Head of caudate nucleus (tissue), 42 donors: ENCODE data around the gene FRY.

Experiments
- DNase-seq, 42 donors: peaks; one replicate each; pipeline versions ENCODE4 v3.0.0 to v3.0.0-alpha.2; 2020 to 2021; ENCODE audit warnings: mixed read lengths in 7 of 42
- intact Hi-C: fragments of 100-400 bp; cut with DNase I; formaldehyde crosslinking; loops from one replicate; pipeline ENCODE4 v1.15.0; 2022

FRY gene

DNA sequence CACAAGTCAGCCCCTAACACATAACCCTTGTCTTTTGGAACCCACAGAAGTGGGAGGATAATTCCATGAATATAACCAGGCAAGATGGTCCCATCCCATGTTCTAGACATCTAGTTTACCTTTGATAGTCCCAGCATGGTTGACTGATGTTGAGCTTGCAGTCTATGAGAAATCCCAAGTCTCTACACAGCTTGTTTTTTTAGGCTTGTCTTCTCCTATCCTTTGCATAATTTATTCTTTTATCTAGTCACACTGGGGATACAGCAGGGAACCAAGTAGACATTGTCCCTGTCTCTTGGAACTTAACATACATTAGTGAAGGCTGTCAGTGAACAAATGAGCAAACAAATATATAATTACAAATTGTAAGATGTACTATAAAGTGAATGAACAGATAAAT, 19.6 kb upstream of the FRY start:
- no peak for DNase-seq
- intact Hi-C loops, result loop anchor here (10.0 kb wide), 1 partner anchor 107 kb away; no protein-coding TSS in a partner anchor

DNA sequence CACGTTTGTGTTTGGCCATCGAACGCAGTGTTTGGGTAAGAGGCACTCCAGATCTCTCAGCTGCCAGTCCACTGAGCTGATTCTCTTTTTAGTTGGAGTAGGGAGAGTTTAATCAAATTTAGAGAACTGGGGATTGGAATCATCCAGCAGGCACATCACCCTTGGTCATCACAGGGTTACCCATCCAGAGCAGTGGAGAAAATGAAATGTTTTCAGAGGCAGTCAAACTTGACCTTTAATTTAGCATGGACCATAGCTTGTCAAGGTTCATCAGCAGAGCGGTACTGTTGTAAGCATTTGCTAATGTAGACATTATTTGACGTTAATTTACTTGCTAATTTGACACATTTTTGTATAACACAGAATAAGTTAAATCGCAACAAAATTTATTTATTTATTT, 18.4 kb upstream of the FRY start:
- intact Hi-C loops, result loop anchor here (10.0 kb wide), 1 partner anchor 108 kb away; no protein-coding TSS in a partner anchor
- DNase-seq, result no peak

DNA sequence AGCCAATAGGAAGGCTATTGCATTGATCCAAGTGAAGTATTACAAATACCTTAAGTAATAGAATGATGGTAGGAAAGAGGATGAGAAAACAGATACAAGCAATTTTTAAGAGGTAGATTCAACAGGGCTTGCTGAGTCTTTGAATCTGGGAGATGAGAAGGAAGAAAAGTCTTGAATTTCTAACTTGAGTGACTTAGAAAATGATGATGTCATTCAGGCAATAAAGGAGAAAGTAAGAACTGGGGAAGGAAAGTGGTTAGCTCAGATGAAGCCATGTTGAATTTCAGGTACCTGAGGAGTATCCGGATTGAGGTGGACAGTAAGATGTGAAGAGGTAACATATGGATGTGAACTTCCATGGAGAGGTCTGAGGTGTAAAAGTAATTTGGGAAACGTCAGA, 15.5 kb upstream of the FRY start:
- no peak for DNase-seq
- intact Hi-C loops, result loop anchor here (10.0 kb wide), 1 partner anchor 111 kb away; no protein-coding TSS in a partner anchor

DNA sequence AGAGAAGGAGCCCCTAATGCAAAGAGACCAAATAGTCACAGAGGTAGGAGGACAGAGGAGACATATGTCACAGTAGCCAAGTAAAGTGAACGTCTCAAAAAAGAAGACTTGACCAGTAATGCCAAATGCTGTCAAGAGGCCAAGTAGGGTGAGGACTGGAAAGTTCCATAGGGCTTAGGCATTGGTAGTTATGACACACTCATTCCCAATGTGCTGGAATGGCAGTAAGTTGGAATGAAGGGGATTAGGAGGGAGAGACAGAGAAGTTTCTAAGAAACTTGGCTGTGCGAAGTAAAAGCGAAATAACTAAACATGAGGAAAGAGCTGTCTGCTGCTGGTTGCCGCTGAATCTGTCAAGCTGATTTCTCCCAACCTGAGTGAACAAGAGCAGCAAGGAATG, 14.9 kb upstream of the FRY start:
- DNase-seq, result no peak
- intact Hi-C loops, result loop anchor here (10.0 kb wide), 1 partner anchor 112 kb away; no protein-coding TSS in a partner anchor

DNA sequence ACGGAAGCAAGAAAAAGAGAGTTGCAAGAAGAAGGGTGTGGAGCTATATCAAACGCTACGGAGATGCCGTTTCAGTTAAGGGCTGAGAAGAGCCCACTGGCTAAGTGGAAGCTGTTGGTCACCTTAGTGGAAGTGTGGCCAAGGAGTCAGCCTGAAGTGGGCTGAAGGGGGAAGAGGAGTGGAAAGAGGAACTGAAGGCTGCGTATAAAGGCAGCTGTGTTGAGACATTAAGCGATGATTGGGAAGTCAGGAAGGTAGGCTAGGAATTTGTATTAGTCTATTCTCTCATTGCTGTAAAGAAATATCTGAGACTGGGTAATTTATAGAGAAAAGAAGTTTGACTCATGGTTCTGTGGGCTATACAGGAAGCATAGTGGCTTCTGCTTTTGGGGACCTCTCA, 14.1 kb upstream of the FRY start:
- intact Hi-C loops, result loop anchor here (10.0 kb wide), 1 partner anchor 113 kb away; no protein-coding TSS in a partner anchor
- DNase-seq, result no peak

DNA sequence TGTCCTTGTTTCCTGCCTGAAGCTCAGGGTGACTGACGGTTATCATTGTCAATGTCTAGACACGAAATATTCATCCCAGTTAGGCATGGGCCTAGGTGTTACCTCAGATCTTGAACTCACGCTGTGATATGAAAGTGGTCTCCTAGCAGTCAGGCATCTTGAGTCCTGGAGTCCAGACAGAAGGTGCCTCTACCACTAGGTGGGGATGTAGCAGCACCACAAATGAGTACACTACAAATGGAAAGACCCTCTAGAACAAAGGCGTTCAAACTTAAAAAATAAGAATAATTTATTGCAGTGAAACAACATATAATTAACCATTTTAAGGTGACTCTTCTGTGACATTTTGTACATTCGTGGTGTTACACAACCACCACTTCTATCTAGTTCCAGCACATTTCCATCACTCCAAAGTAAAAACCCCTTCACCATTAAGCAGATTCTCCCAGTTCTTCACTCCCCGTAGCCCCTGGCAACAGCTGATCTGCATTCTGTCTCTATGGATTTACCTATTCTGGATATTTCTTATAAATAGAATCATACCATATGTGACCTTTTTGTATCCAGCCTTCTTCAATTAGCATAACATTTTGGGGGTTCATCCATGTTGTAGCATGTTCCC, 11.9 kb upstream of the FRY start:
- intact Hi-C loops, result loop anchor here (5.0 to 10.0 kb wide), 2 partner anchors 115 to 293 kb away; no protein-coding TSS in a partner anchor
- peak in 38 of 42 donors; percentile 23 to 83 (median 52) for DNase-seq

DNA sequence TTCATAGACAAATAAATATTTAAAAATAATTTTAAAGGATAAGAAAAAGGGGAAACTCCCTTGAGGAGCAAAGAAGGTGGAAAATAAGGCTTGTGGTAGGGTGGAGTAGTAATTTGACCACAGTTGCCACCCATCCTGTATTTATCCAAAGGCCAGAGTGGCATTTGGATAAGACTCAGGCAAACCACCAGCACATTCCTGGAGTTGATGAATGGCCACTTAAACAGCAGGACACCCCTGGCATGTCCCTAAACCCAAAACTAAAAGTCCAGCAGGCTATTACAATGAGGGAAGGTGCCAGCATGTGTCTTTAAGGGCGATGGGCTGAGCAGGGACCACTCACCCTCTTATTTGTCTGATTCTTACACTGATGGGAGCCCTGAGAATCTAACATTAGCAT, 9.8 kb upstream of the FRY start:
- DNase-seq, result no peak
- intact Hi-C loops, result loop anchor here (5.0 kb wide), 1 partner anchor 291 kb away; no protein-coding TSS in a partner anchor

DNA sequence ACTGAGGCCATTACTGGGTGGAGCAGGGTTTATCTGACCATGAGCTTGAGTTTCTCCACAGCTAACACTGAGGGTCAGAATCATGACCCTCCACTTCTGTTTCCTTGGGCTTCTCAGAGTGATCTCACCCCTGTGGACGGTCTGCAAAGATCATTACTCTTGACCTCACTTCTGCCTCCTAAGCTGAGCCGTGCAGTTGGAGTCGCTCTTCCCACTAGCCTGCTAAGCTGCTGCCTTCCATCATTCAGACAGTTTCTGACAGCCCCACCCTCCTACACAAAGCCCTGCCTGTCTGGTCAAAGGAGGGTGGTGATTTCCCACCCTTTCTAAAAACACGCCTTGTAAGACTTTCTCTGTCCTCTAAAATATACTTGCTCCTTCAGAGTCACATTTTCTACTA, 9.3 kb upstream of the FRY start:
- intact Hi-C loops, result loop anchor here (5.0 kb wide), 1 partner anchor 290 kb away; no protein-coding TSS in a partner anchor
- no peak for DNase-seq

DNA sequence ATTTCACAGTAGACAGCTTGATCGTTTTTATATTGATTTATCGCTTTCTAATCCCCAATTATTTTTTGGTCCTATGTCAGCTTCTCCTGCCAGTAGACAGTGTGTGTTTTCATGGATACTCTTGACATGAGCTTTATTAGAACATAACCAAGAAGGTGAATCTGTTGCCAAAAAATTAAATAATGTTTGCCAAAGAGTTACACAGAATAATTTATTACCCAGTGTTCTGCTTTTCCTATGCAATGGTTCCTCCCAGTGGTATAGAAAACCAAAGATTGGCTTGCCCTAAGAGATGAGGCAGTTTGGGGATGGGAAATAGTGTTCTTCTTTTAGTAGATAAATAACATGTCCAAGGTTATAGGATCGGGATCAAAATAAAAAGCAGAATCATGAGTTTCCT, 8.5 kb upstream of the FRY start:
- no peak for DNase-seq
- intact Hi-C loops, result loop anchor here (5.0 kb wide), 1 partner anchor 289 kb away; no protein-coding TSS in a partner anchor

DNA sequence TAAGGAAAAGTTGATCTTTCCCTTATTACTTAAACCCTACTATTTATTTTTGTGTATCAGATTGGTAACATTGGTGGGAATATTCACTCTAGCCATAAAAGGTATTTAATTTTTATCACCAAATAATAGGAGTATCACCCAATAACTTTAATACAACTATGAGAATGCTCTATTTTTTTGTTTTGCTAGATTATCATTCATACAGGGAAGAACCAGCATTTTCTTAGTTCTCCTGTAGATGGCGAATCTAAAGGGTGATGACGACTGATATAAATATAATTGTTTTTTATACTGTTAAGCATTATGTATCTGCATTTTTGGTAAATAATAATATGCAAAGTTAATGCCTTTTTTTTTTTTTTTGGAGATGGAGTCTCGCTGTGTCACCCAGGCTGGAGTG, 7.9 kb upstream of the FRY start:
- DNase-seq, result no peak
- intact Hi-C loops, result loop anchor here (5.0 kb wide), 1 partner anchor 289 kb away; no protein-coding TSS in a partner anchor

DNA sequence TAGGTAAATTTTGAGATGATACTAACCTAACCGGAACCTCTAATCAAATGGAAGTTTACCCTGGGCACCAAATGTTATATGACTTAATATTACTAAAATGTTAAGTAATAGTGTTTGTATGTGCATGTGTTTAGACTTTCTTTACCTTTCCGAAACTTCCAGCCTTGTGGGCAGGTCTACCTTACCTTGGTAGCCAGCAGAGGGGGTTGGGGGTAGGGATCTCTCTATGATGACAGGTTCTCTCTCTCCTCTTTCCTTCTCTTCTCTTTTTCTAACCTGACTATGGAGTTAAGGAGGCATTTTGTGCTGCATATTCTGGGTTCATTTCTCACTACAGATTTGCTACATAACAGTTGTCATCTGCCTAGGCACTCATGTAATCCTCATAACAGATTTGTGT, 6.8 kb upstream of the FRY start:
- intact Hi-C loops, result loop anchor here (5.0 kb wide), 1 partner anchor 288 kb away; no protein-coding TSS in a partner anchor
- no peak for DNase-seq

DNA sequence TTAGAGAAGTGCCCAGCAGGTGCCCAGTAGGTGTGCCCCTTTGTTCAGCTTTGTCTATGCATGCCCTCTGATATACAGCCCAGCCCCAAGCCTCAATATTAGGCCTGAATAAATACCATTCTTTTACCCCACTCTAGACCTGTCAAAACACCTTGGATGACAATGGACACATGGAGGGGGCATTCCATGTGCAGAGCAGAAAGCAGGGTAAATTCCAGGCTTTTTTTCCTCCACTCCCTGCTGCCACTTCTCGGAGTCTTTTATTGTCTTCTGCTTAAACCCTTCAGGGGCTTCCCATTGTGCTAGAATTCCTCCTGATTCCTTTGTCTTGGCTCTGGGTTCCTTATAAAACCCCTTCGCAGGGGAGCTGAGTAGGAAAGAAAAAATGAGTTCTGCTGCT, 5.8 kb upstream of the FRY start:
- DNase-seq, result no peak
- intact Hi-C loops, result no loop called here

DNA sequence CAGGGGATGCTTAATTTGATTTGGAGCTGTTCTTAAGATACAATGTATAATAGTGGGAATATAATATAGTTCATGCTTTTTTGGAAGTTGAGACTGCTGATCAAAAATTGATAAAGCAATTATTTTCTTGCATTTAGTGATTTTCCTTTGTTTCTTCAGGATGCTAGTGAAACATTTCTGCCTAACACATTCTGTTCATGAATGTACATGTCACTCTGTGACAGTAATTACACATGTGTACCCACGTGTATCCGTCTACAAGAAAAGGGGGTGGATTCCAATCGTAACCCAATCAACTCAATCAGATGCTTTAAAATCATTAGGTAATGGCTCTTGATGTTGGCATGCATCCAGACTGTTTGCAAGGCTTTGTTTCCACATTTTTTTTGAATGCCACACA, 5.0 kb upstream of the FRY start:
- no peak for DNase-seq
- intact Hi-C loops, result no loop called here

DNA sequence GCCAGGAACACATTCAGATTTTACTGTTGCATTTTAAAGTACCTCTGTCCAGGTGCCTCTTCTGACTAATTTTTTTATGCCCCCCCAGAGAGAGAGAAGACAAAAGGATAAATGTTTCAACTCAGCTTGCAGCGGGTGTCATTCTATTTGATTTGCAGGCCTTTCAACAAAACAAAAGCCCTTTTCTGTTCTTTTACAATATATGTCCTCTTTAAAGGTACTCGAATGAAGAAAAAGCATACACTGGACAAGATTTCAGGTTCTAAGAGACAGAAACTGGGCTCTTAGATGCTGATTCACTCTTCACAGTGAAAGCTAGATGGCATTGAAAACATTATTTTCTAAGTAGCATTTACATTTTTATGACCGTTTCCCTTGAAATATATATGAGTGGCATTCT, 2.9 kb upstream of the FRY start:
- no peak for DNase-seq
- intact Hi-C loops, result no loop called here

DNA sequence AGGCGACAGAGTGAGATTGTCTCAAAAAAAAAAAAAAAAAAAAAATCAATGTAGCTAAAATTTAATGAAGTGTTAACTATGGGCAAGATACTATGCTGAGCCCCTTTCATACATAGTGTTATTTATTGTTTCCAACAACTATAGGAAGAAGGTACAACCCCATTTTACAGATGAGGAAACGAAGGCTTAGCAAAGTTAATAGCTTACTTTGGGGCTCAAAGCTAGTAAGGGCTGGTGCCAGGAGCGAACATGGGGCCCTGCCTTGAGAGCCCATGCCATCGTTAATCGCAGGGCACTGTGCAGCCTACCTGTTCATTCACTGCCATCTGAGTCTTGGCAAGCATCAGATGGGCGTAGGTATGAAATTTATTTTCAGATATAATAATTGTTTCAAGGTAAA, 1.9 kb upstream of the FRY start:
- intact Hi-C loops, result no loop called here
- no peak for DNase-seq

DNA sequence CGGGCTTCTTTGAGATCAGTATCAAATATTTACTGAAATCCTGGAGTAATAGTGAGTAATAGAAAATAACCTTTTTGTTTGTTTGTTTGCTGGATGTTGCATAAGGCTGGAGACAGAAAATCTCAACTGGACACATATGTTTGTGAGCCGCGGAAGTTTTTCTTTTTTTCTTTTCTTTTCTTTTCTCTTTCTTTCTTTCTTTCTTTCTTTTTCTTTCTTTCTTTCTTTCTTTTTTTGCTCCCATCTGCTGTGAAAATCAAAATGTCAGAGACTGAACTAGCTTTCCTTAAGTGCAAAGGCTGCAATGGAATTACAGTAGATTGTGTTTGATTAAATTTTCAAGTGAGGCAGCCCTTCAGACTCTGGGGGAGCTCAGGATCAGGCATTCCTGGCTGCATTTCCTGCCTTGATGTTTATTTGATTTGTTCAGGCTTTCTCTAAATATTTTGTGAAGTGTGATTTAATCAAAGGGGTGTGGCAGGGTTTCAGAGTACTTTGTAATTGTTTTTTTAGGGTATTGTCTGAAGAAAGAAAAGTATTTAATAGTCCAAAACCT, 319 bp downstream of the FRY start:
- intact Hi-C loops, result no loop called here
- DNase-seq, result no peak

DNA sequence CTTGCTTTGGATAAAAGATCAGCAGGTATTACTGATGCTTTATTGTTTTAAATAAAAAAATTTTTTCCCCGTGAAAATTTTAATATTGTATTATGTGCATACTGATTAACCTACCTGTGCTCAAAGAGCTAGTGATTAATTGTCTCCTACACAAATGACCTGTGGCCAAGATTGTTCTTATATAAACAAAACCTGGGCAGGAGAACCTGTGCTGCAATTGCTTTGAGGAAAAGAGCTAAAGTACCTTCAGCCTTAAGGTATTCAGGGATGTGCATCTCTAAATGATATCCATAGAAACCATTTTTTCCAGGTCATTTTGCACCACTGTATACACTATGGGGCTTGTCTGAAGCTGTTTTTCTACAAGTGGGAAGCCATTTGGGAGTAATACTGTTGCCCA, 1.2 kb downstream of the FRY start:
- DNase-seq, result no peak
- intact Hi-C loops, result no loop called here

DNA sequence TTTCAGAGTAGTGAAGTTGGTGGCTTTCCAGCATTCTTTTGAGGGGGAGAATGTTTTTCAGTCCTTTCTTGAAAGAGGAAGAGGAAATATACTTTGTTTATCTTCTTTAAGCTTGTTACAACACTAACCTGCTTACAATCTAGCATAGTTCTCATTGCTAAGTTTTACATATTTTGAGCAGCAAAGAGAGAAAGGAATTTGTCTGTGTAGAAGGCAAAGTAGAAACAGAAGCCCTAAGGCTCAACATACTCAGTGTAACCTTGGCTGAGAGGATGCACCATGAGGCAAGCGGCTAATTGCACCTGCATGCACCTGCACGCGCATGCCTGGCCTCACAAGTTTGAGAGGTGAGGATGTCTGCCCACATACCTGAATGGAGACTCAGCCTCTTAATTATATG, 2.2 kb downstream of the FRY start:
- intact Hi-C loops, result no loop called here
- DNase-seq, result no peak

DNA sequence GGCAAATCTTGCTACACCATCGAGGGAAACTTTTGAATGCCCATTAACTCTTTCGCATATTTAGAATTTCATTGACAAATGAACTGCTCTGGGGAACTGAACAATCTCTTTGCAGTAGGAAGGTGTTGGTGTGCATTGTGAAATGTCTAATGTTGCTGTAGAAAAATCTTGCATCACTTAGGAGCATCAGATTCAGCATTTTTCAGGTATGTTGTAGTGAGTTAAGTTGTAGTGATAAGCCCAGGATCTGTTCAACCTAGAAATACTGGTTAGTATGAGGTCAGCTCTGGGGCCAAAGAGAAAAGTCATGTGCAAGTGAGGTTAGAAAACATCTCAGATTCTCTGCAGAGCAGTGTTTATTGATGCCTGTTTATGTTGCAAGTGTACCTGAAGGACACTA, 4.1 kb downstream of the FRY start:
- intact Hi-C loops, result no loop called here

DNA sequence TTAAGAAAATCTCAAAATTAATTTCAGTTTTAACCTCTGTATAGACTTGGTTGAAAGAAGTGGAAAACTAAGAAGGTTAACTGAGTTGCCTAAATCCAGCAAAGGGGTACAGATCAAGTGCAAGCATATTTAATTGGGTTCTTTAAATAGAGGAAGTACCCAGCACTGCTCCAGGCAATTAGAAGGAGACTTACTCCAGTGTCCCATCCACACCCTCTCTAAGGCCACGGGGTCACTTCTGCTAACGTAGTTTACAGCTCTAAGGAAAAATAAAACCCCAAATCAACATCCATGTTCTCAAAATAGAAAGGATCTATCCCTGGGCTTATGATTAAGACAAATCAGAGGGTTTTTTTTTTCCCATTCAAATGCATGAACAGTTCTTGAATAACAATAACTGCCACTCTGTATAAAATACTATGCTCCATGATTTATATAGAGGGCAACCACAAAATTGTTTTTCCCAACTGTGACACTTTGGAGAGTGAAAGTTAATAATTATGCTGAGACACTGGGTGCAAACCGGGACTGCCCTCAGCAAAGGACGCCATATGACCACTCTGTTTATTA, 4.6 kb downstream of the FRY start:
- no peak for DNase-seq
- intact Hi-C loops, result no loop called here

More for the DNA sequence above, 4.1 kb downstream of the FRY start:
- DNase-seq, result no peak

DNA sequence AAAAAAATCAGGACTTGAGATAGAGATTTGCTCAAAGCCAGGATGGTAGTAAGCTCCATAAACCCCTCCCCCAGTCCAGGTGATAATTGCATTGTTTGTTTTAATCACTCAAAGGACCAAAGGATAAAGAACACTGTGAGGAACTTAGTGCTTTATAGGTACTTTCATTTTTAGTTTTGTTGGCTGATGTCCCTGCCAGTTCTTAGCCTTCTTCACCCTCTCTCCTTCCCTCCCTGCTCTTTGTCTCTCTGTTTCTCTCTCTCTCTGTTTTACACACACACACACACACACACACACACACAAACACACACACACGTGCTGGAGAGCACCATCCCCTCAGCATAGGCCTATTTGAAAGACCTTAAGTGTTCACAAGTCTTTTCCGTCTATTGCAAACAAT, 5.2 kb downstream of the FRY start:
- intact Hi-C loops, result no loop called here
- DNase-seq, result no peak
